DOHH2 (cell line): ENCODE results near the gene SLC2A8.

Source experiments
- H3F3A ChIP-seq: fragments of 200-600 bp; sonication (generic), shearing (Covaris generic); 2 replicates; pipeline ENCODE4 v1.6.0; 2016; ENCODE audit warnings: antibody characterized with exemption, mild to moderate bottlenecking; ENCODE audit not compliant: control insufficient read depth, insufficient read depth
- H3K27ac ChIP-seq: fragments of 200-600 bp; sonication (generic); 2 replicates; pipeline ENCODE4 v1.5.1; 2014; ENCODE audit warnings: low read depth, mild to moderate bottlenecking, low read length, moderate library complexity
- H3K27me3 ChIP-seq: fragments of 200-600 bp; sonication (generic); 2 replicates; pipeline ENCODE4 v1.6.1; 2014; ENCODE audit warnings: mild to moderate bottlenecking, low read length, mixed read lengths; ENCODE audit not compliant: control insufficient read depth
- H3K36me3 ChIP-seq: fragments of 200-600 bp; sonication (generic); 2 replicates; pipeline ENCODE4 v1.6.1; 2014; ENCODE audit warnings: mild to moderate bottlenecking, low read length, moderate library complexity, mixed read lengths; ENCODE audit not compliant: control insufficient read depth
- H3K4me1 ChIP-seq: fragments of 200-600 bp; sonication (generic); 2 replicates; pipeline ENCODE4 v1.6.1; 2014; ENCODE audit warnings: mild to moderate bottlenecking, low read length, mixed read lengths; ENCODE audit not compliant: control insufficient read depth
- H3K4me2 ChIP-seq: fragments of 200-600 bp; sonication (generic); 2 replicates; pipeline ENCODE4 v1.6.0; 2014; ENCODE audit warnings: mild to moderate bottlenecking, low read length, moderate library complexity
- H3K4me3 ChIP-seq: fragments of 200-600 bp; sonication (generic); 2 replicates; pipeline ENCODE4 v1.5.1; 2014; ENCODE audit warnings: mild to moderate bottlenecking, low read length, mixed read lengths
- H3K79me2 ChIP-seq: fragments of 200-600 bp; sonication (generic); 2 replicates; pipeline ENCODE4 v1.6.1; 2014; ENCODE audit warnings: mild to moderate bottlenecking, low read length, mixed read lengths; ENCODE audit not compliant: control insufficient read depth
- H3K9me2 ChIP-seq: fragments of 200-600 bp; sonication (generic); replicated peaks from 2 replicates; pipeline ENCODE4 v1.6.1; 2014; ENCODE audit warnings: mild to moderate bottlenecking, low read length, mixed read lengths; ENCODE audit not compliant: control insufficient read depth
- H3K9me3 ChIP-seq: fragments of 200-600 bp; sonication (generic); 2 replicates; pipeline ENCODE4 v1.6.1; 2014; ENCODE audit warnings: antibody characterized with exemption, low read length, mixed read lengths; ENCODE audit not compliant: control insufficient read depth, insufficient read depth
- H4K20me1 ChIP-seq: fragments of 200-600 bp; sonication (generic); 2 replicates; pipeline ENCODE4 v1.6.0; 2014; ENCODE audit warnings: low read depth, mild to moderate bottlenecking, antibody characterized with exemption, low read length, moderate library complexity; ENCODE audit not compliant: control insufficient read depth, insufficient read depth
- CTCF ChIP-seq: fragments of 200-600 bp; sonication (generic); IDR thresholded peaks from one replicate; pipeline ENCODE4 v1.5.1; 2014; ENCODE audit warnings: antibody characterized with exemption, mild to moderate bottlenecking, low read depth, low read length; ENCODE audit not compliant: poor library complexity, severe bottlenecking
- EZH2phosphoT487 ChIP-seq: fragments of 200-600 bp; sonication (generic); IDR thresholded peaks from 2 replicates; pipeline ENCODE4 v1.6.1; 2017; ENCODE audit warnings: borderline replicate concordance, mild to moderate bottlenecking, antibody characterized with exemption, low read length, moderate library complexity, mixed read lengths

SLC2A8 gene

GRCh38 chr9:127423476-127423933 is 26.5 kb downstream of the SLC2A8 start:
- Histone ChIP-seq H3K9me3 (no peaks in the 10 kb centered on the region), H3K9me2 (no peaks in the 10 kb centered on the region), H3K4me1 (peaks cover 26% of the 10 kb centered on the region), H3K79me2 (peaks cover 61% of the 10 kb centered on the region), H3K27me3 (no peaks in the 10 kb centered on the region), H3K4me3 (peak overlapping the region; percentile 97), H4K20me1 (0 out of 2 replicates have a peak, but pooled peaks cover 4% of the 10 kb centered on the region), H3K36me3 (peaks cover 7% of the 10 kb centered on the region), H3K4me2 (peak overlapping the region; percentile 99), H3K27ac (peak overlapping the region; percentile 52), H3F3A (no peaks in the 10 kb centered on the region)
- TF ChIP-seq EZH2phosphoT487 (no peak), CTCF (no peak)

GRCh38 chr9:127423934-127424675 is 27.1 kb downstream of the SLC2A8 start, which contains the start of gene ZNF79:
Gene ZNF79, plus strand, starts transcription at chr9:127424382. Its CDS starts 406 bp downstream, at chr9:127424788.
- 0 out of 2 replicates have a peak, but pooled peaks cover 4% of the 10 kb centered on the region for H4K20me1 ChIP-seq
- H3K4me1 ChIP-seq: peaks cover 26% of the 10 kb centered on the region
- TF ChIP-seq CTCF: no peak
- TF ChIP-seq EZH2phosphoT487: no peak
- peaks cover 61% of the 10 kb centered on the region for H3K79me2 ChIP-seq
- H3K4me2 ChIP-seq: peak within 1 kb of the TSS; percentile 99
- no peaks in the 10 kb centered on the region for H3F3A ChIP-seq
- no peaks in the 10 kb centered on the region for H3K9me3 ChIP-seq
- H3K27ac ChIP-seq: peak within 1 kb of the TSS; percentile 52
- H3K36me3 ChIP-seq: peaks cover 9% of the 10 kb centered on the region
- no peaks in the 10 kb centered on the region for H3K27me3 ChIP-seq
- peak within 1 kb of the TSS; percentile 97 for H3K4me3 ChIP-seq
- no peaks in the 10 kb centered on the region for H3K9me2 ChIP-seq

- Histone ChIP-seq H3K9me3 (no peaks in the 10 kb centered on the region), H3K27ac (no peak overlapping the region), H3K9me2 (no peaks in the 10 kb centered on the region), H3K4me1 (peaks cover 26% of the 10 kb centered on the region), H4K20me1 (0 out of 2 replicates have a peak, but pooled peaks cover 4% of the 10 kb centered on the region), H3K27me3 (no peaks in the 10 kb centered on the region), H3K36me3 (peaks cover 14% of the 10 kb centered on the region), H3K4me2 (peak overlapping the region; percentile 99), H3K79me2 (peaks cover 61% of the 10 kb centered on the region), H3F3A (no peaks in the 10 kb centered on the region), H3K4me3 (peak overlapping the region; percentile 97)
- TF ChIP-seq EZH2phosphoT487 (no peak), CTCF (peak; percentile 11)
Measured at GRCh38 chr9:127424676-127424999, 27.7 kb downstream of the SLC2A8 start.
